Uterus (tissue), 4 donors: ENCODE data around the gene SLC17A9. TPM values are rescaled to one million over a fixed set of nuclear protein-coding genes. Genes with fewer than 3 reads are reported as not detected.

Experiments used
- DNase-seq, 2 donors: peaks; one replicate each; pipeline ENCODE4 v3.0.0-alpha.2; 2019 to 2020
- H3K27ac ChIP-seq, 2 donors: fragments of 200-600 bp; sonication (generic); 1 replicate in 1 of 2; 2 replicates in 1 of 2; pipeline ENCODE4 v1.5.1; 2016 to 2018
- H3K27me3 ChIP-seq, 2 donors: fragments of 200-600 bp; sonication (generic); one replicate each; pipeline ENCODE4 v1.5.1; 2018 to 2019; ENCODE audit warnings: control low read depth in 1 of 2
- H3K36me3 ChIP-seq, 2 donors: fragments of 200-600 bp; sonication (generic); one replicate each; pipeline ENCODE4 v1.5.1; 2019; ENCODE audit warnings: control low read depth in 1 of 2
- H3K4me1 ChIP-seq, 2 donors: fragments of 200-600 bp; sonication (generic); one replicate each; pipeline ENCODE4 v1.5.1; 2018 to 2019; ENCODE audit warnings: control low read depth in 1 of 2
- H3K4me3 ChIP-seq, 2 donors: fragments of 200-600 bp; sonication (generic); 1 replicate in 1 of 2; 2 replicates in 1 of 2; pipeline ENCODE4 v1.5.1; 2018 to 2019; ENCODE audit warnings: mild to moderate bottlenecking in 1 of 2
- H3K9me3 ChIP-seq, 2 donors: fragments of 200-600 bp; sonication (generic); one replicate each; pipeline ENCODE4 v1.5.1; 2019; ENCODE audit warnings: control low read depth in 1 of 2
- CTCF ChIP-seq, 4 experiments: fragments of 200-600 bp in 2 of 4; fragments of 450-650 bp in 2 of 4; sonication (generic) in 2 of 4; IDR thresholded peaks; one replicate each; pipeline ENCODE4 v1.5.1; 2016 to 2019; ENCODE audit warnings: antibody characterized with exemption in 4 of 4, mild to moderate bottlenecking in 2 of 4, moderate library complexity in 1 of 4
- POLR2A ChIP-seq, 2 donors: fragments of 450-650 bp; IDR thresholded peaks; one replicate each; pipeline ENCODE4 v1.6.1; 2016; ENCODE audit warnings: antibody characterized with exemption in 2 of 2, mild to moderate bottlenecking in 1 of 2, moderate library complexity in 1 of 2
- intact Hi-C: fragments of 100-400 bp; cut with DNase I; formaldehyde crosslinking; loops from one replicate; pipeline ENCODE4 v1.15.1; 2023; ENCODE audit warnings: low total_unique reads
- total RNA-seq, 4 donors: library from RNA; depleted of rRNA in 3 of 4; stranded (reverse); fragments of >200 nt in 3 of 4; gene quantifications; one replicate each; pipeline versions ENCODE4 v1.1.0 to v1.2.4, GENCODE V29; 2014 to 2023
- donor health status: DM: yes; HTN: yes; CAD: no.

SLC17A9 gene
- total RNA-seq, 4 donors from 2014 or later: 0.26 to 5.4 (median 1.6) TPM; not detected in 1

- intact Hi-C loops: no loop called here
- H3K9me3 ChIP-seq: no peaks in the 10 kb centered on the region
- no peaks in the 10 kb centered on the region for H3K27me3 ChIP-seq
- no peaks in the 10 kb centered on the region for H3K36me3 ChIP-seq
- peaks cover 15 to 36% of the 10 kb centered on the region in 2 donors for H3K4me1 ChIP-seq
- H3K27ac ChIP-seq: peak overlapping the region; percentile 96 to 97
- H3K4me3 ChIP-seq: peak overlapping the region; percentile 71 to 82
- TF ChIP-seq POLR2A (IDR thresholded peaks at IDR 0.05): no peak
- no peak for TF ChIP-seq CTCF (IDR thresholded peaks at IDR 0.05)
- DNase-seq: no peak
Observed at GRCh38 chr20:62925076-62925419, 27.5 kb upstream of the SLC17A9 start.

- intact Hi-C loops: no loop called here
- no peaks in the 10 kb centered on the region for H3K27me3 ChIP-seq
Observed at GRCh38 chr20:62925420-62926228, 26.9 kb upstream of the SLC17A9 start.

GRCh38 chr20:62926229-62927127 is 26.0 kb upstream of the SLC17A9 start, which contains the start of gene DIDO1:
Gene DIDO1, minus strand, starts transcription at chr20:62926505.
- intact Hi-C loops: no loop called here
- peaks cover 12 to 33% of the 10 kb centered on the region in 2 donors for H3K4me1 ChIP-seq
- peak; percentile 48 to 91 (median 86) for TF ChIP-seq CTCF (IDR thresholded peaks at IDR 0.05)
- TF ChIP-seq POLR2A (IDR thresholded peaks at IDR 0.05): peak; percentile 48 to 82
- no peaks in the 10 kb centered on the region for H3K9me3 ChIP-seq
- H3K36me3 ChIP-seq: no peaks in the 10 kb centered on the region
- DNase-seq: peak; percentile 78 to 88
- peak within 1 kb of the TSS; percentile 71 to 82 for H3K4me3 ChIP-seq
- peak within 1 kb of the TSS; percentile 96 to 97 for H3K27ac ChIP-seq
- H3K27me3 ChIP-seq: no peaks in the 10 kb centered on the region

More at GRCh38 chr20:62925420-62926228, 26.9 kb upstream of the SLC17A9 start:
- no peak for DNase-seq
- peaks cover 12 to 33% of the 10 kb centered on the region in 2 donors for H3K4me1 ChIP-seq
- peak overlapping the region; percentile 71 to 82 for H3K4me3 ChIP-seq
- H3K9me3 ChIP-seq: no peaks in the 10 kb centered on the region
- no peak for TF ChIP-seq CTCF (IDR thresholded peaks at IDR 0.05)
- no peak for TF ChIP-seq POLR2A (IDR thresholded peaks at IDR 0.05)
- H3K36me3 ChIP-seq: no peaks in the 10 kb centered on the region
- peak overlapping the region; percentile 96 to 97 for H3K27ac ChIP-seq

GRCh38 chr20:62927128-62927705 is 25.3 kb upstream of the SLC17A9 start:
- Histone ChIP-seq H3K9me3 (no peaks in the 10 kb centered on the region), H3K27me3 (no peaks in the 10 kb centered on the region), H3K4me1 (peaks cover 12 to 31% of the 10 kb centered on the region in 2 donors), H3K27ac (peak overlapping the region; percentile 96 to 97), H3K4me3 (peak overlapping the region; percentile 71 to 82), H3K36me3 (no peaks in the 10 kb centered on the region)
- no peak for DNase-seq
- TF ChIP-seq CTCF (IDR thresholded peaks at IDR 0.05) (no peak), POLR2A (IDR thresholded peaks at IDR 0.05) (no peak)
- intact Hi-C loops: no loop called here
